Naive thymus-derived CD4-positive, alpha-beta T cell (primary cell): ENCODE data around the gene EFNA2. TPM values are rescaled to one million over a fixed set of nuclear protein-coding genes. Genes with fewer than 3 reads are reported as not detected.
A peak's percentile ranks its signal among the peaks of the same experiment; 100 is the strongest.

ENCODE experiments used
- ATAC-seq: fragments of 150-1000 bp; cut with Tn5 transposase; 2 replicates; pipeline ENCODE4 v1.10.0; 2021; ENCODE audit warnings: mild to moderate bottlenecking, moderate library complexity
- CTCF ChIA-PET: fragments of 350-600 bp; sonication (Branson Sonifier 250); formaldehyde crosslinking; loops from one replicate; lab custom pipeline; 2021; ENCODE audit warnings: antibody characterized with exemption; lab: Charles Lee
- POLR2A ChIA-PET: fragments of 350-600 bp; sonication (Branson Sonifier 250); formaldehyde crosslinking; loops from one replicate; lab custom pipeline; 2021; ENCODE audit warnings: antibody characterized with exemption, inconsistent platforms; lab: Charles Lee
- DNase-seq, 9 donors: peaks; one replicate each; pipeline versions ENCODE4 v3.0.0 to v3.0.0-alpha.2; 2020 to 2022; ENCODE audit warnings: mixed read lengths in 1 of 9
- H3K27ac ChIP-seq: one replicate; pipeline ENCODE4 v1.7.0; 2013; ENCODE audit warnings: mild to moderate bottlenecking, low read depth, low read length, moderate library complexity
- H3K27me3 ChIP-seq, 2 donors: one replicate each; pipeline ENCODE4 v1.7.0; 2013; ENCODE audit warnings: low read length in 2 of 2, mild to moderate bottlenecking in 2 of 2, moderate library complexity in 2 of 2; ENCODE audit not compliant: control insufficient read depth in 2 of 2, insufficient read depth in 2 of 2
- H3K36me3 ChIP-seq, 3 experiments: 1 replicate in 2 of 3; 2 replicates in 1 of 3; pipeline ENCODE4 v1.7.0; 2013; ENCODE audit warnings: low read length in 3 of 3, mild to moderate bottlenecking in 3 of 3, moderate library complexity in 1 of 3; ENCODE audit not compliant: insufficient read depth in 3 of 3, control insufficient read depth in 2 of 3
- H3K4me1 ChIP-seq, 2 donors: one replicate each; pipeline ENCODE4 v1.7.0; 2013; ENCODE audit warnings: low read length in 2 of 2, mild to moderate bottlenecking in 2 of 2, moderate library complexity in 1 of 2; ENCODE audit not compliant: control insufficient read depth in 2 of 2, insufficient read depth in 2 of 2
- H3K4me3 ChIP-seq: 2 replicates; pipeline ENCODE4 v1.7.0; 2013; ENCODE audit warnings: mild to moderate bottlenecking, low read length
- H3K9me3 ChIP-seq, 3 experiments: 1 replicate in 2 of 3; 2 replicates in 1 of 3; pipeline ENCODE4 v1.7.0; 2013; ENCODE audit warnings: low read length in 3 of 3; ENCODE audit not compliant: control insufficient read depth in 2 of 3
- H3K27ac Mint-ChIP-seq, 9 donors: one replicate each; pipeline ENCODE4 v1.8.0; 2020 to 2022; ENCODE audit warnings: mixed read lengths in 9 of 9, mild to moderate bottlenecking in 8 of 9, moderate library complexity in 5 of 9, inconsistent platforms in 2 of 9
- H3K27me3 Mint-ChIP-seq, 5 donors: one replicate each; pipeline ENCODE4 v1.8.0; 2021 to 2022; ENCODE audit warnings: mixed read lengths in 5 of 5, mild to moderate bottlenecking in 1 of 5
- H3K36me3 Mint-ChIP-seq, 5 donors: one replicate each; pipeline ENCODE4 v1.8.0; 2020 to 2022; ENCODE audit warnings: mixed read lengths in 5 of 5, mild to moderate bottlenecking in 3 of 5, inconsistent platforms in 1 of 5
- H3K4me1 Mint-ChIP-seq, 7 donors: one replicate each; pipeline ENCODE4 v1.8.0; 2020 to 2022; ENCODE audit warnings: mixed read lengths in 7 of 7, mild to moderate bottlenecking in 3 of 7, inconsistent platforms in 1 of 7
- H3K4me3 Mint-ChIP-seq, 10 donors: one replicate each; pipeline ENCODE4 v1.8.0; 2020 to 2022; ENCODE audit warnings: mild to moderate bottlenecking in 10 of 10, mixed read lengths in 10 of 10, moderate library complexity in 6 of 10, inconsistent platforms in 2 of 10
- H3K9me3 Mint-ChIP-seq, 11 donors: one replicate each; pipeline ENCODE4 v1.8.0; 2020 to 2022; ENCODE audit warnings: mixed read lengths in 11 of 11, mild to moderate bottlenecking in 4 of 11, inconsistent platforms in 1 of 11, moderate library complexity in 1 of 11
- intact Hi-C, 2 donors: fragments of 100-400 bp; cut with micrococcal nuclease; formaldehyde crosslinking; loops; one replicate each; pipeline ENCODE4 v1.15.1; 2023
- polyA plus RNA-seq, 2 donors: library from polyadenylated mRNA; unstranded; fragments of 300-500 nt; fragmentation: Illumina TruSeq; gene quantifications; one replicate each; pipeline ENCODE4 v1.2.3, GENCODE V29; 2021
- total RNA-seq, 6 experiments: library from RNA in 5 of 6; stranded (reverse) in 5 of 6; gene quantifications; 1 replicate in 5 of 6; 2 replicates in 1 of 6; pipeline ENCODE4 v1.2.3 and lab custom pipeline; 2021 to 2026

Gene EFNA2
- total and polyA plus RNA-seq, 7 experiments from 2014 or later: not detected

DNA sequence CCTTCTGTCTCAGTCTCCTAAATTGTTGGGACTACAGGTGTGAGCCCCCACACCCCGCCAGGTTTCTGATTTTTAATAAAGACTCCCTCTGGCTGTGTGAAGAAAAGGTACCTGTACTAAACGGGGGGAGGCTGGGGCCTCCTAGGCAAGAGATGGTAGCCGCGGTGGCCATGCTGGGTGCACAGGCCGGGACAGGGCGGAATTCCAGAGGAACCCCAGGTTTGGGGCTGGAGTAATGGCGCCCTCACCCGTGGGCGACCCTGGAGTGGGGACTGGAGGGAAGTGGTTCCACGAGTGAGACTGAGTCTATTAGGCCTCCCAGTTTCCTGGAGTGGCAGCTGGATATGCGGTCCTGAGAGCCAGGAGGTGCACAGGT, 46.3 kb upstream of the EFNA2 start:
- peaks cover 14 to 43% (median 23%) of the 10 kb centered on the region in 7 donors for H3K4me1 Mint-ChIP-seq
- intact Hi-C loops: no loop called here
- Histone ChIP-seq H3K36me3 (no peaks in the 10 kb centered on the region), H3K9me3 (no peaks in the 10 kb centered on the region), H3K4me1 (peaks cover 20 to 24% of the 10 kb centered on the region in 2 donors), H3K27me3 (no peaks in the 10 kb centered on the region), H3K27ac (peak overlapping the region; percentile 73), H3K4me3 (no peak overlapping the region)
- peaks cover 4 to 22% (median 9%) of the 10 kb centered on the region in 5 donors for H3K27me3 Mint-ChIP-seq
- POLR2A ChIA-PET: interaction anchor here (0.6 to 2.7 kb wide), 3 partner anchors 29 to 106 kb away, joined by 3 to 17 read pairs (median 11); partner anchors contain the start of genes CIRBP and FAM174C
- H3K9me3 Mint-ChIP-seq: peaks cover 0 to 3% (median 0%) of the 10 kb centered on the region in 11 donors
- H3K4me3 Mint-ChIP-seq: peak overlapping the region; percentile 25 to 93 (median 78)
- peaks cover 0 to 2% (median 0%) of the 10 kb centered on the region in 5 donors for H3K36me3 Mint-ChIP-seq
- peak overlapping the region in 8 of 9 donors; percentile 29 to 93 (median 86) for H3K27ac Mint-ChIP-seq
- CTCF ChIA-PET: interaction anchor here (1.6 kb wide), 1 partner anchor 126 kb away, joined by 5 read pairs; no protein-coding TSS in a partner anchor
- DNase-seq (no peak), ATAC-seq (no peak)

DNA sequence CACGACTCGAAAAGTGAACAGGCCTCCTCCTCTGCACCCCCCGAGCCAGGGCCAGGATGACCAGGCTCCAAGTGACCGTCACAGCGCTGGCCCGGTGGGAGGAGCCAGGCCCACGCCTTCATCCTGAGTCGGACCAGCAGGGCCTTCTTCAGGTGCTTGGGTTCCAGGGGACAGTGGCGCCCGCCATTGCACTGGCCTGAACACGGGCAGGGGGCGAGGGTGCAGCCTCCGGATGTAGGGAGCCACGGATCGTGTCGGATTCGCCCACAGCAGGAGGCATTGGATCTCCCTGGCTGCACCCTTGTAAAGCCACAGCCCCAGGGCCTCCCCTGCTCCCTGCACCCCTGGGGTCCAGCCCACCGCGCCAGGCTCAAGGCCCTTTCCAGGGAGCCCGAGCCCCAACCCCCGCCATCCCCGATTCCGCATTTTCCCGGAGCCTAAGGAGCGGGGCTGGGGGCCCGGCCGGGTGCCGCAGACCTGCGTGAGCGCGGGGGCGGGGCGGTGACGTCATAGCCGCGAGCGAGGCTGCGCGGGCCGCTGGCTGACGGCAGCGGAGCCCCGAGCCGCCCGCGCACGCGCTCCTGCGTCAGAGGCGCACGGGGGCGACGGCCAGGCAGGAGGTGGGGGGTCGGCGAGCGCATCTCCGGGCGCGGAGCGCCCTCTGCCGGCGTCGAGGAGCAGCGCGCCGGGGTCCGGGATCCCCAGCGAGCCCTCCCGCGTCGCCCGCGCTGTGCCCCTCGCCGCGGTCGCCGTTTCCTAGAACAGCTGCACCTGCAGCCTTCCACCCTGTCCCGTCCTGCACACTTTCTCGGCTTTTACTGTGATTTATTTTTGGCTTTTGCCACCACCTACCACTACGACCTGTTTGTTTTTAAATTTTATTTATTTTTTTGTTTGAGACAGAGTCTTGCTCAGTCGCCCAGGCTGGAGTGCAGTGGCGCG, 45.6 kb upstream of the EFNA2 start:
- intact Hi-C loops: loop anchor here (1.0 to 10.0 kb wide), 11 partner anchors 35 to 575 kb away; partner anchors contain the start of genes ARHGAP45 (in 1 of the 2), DAZAP1 (in 1 of the 2), GAMT (in 1 of the 2) and PTBP1 (in 1 of the 2)
- H3K4me3 Mint-ChIP-seq: peak overlapping the region; percentile 21 to 96 (median 76)

GRCh38 chr19:1240925-1241324, 44.7 kb upstream of the EFNA2 start:
- H3K4me3 ChIP-seq: peak overlapping the region; percentile 57
- Mint-ChIP-seq H3K9me3 (peaks cover 0 to 3% (median 0%) of the 10 kb centered on the region in 11 donors), H3K4me3 (peak overlapping the region; percentile 86 to 96 (median 90)), H3K4me1 (peaks cover 16 to 47% (median 25%) of the 10 kb centered on the region in 7 donors), H3K27ac (peak overlapping the region; percentile 41 to 96 (median 92)), H3K36me3 (peaks cover 0 to 2% (median 0%) of the 10 kb centered on the region in 5 donors), H3K27me3 (peaks cover 4 to 22% (median 9%) of the 10 kb centered on the region in 5 donors)
- no peak for DNase-seq
- peaks cover 29 to 33% of the 10 kb centered on the region in 2 donors for H3K4me1 ChIP-seq
- H3K27me3 ChIP-seq: no peaks in the 10 kb centered on the region
- H3K27ac ChIP-seq: peak overlapping the region; percentile 82
- no peaks in the 10 kb centered on the region for H3K36me3 ChIP-seq
- ChIA-PET CTCF (interaction anchor here (1.0 to 1.3 kb wide), 2 partner anchors 25 to 28 kb away, joined by 3 to 4 read pairs; partner anchors contain the start of gene CIRBP), POLR2A (interaction anchor here (0.6 to 7.7 kb wide), 6 partner anchors 22 to 377 kb away, joined by 3 to 366 read pairs (median 3); partner anchors contain the start of genes CIRBP and FAM174C)
- intact Hi-C loops: loop anchor here (1.0 to 10.0 kb wide), 16 partner anchors 28 to 576 kb away; partner anchors contain the start of genes RNU6-2 (in 2 of the 2), STK11 (in 2 of the 2), TMEM259 (in 2 of the 2) and ARHGAP45 (in 1 of the 2)
- no peaks in the 10 kb centered on the region for H3K9me3 ChIP-seq
- no peak for ATAC-seq

More for the DNA sequence above, 45.6 kb upstream of the EFNA2 start:
- ATAC-seq: peak; percentile 81
- Mint-ChIP-seq H3K27ac (peak overlapping the region in 6 of 9 donors; percentile 70 to 93 (median 88)), H3K27me3 (peaks cover 4 to 22% (median 9%) of the 10 kb centered on the region in 5 donors), H3K36me3 (peaks cover 0 to 2% (median 0%) of the 10 kb centered on the region in 5 donors), H3K4me1 (peaks cover 16 to 47% (median 25%) of the 10 kb centered on the region in 7 donors), H3K9me3 (peaks cover 0 to 3% (median 0%) of the 10 kb centered on the region in 11 donors)
- peak; percentile 92 to 98 (median 94) for DNase-seq
- Histone ChIP-seq H3K4me3 (peak overlapping the region; percentile 57), H3K36me3 (no peaks in the 10 kb centered on the region), H3K27ac (peak overlapping the region; percentile 73), H3K4me1 (peaks cover 27 to 31% of the 10 kb centered on the region in 2 donors), H3K27me3 (no peaks in the 10 kb centered on the region), H3K9me3 (no peaks in the 10 kb centered on the region)
- ChIA-PET POLR2A (interaction anchor here (0.6 to 7.7 kb wide), 6 partner anchors 22 to 152 kb away, joined by 3 to 366 read pairs (median 7); partner anchors contain the start of genes CIRBP and FAM174C), CTCF (interaction anchor here (1.0 to 1.6 kb wide), 3 partner anchors 26 to 126 kb away, joined by 3 to 5 read pairs (median 4); partner anchors contain the start of gene CIRBP)

DNA sequence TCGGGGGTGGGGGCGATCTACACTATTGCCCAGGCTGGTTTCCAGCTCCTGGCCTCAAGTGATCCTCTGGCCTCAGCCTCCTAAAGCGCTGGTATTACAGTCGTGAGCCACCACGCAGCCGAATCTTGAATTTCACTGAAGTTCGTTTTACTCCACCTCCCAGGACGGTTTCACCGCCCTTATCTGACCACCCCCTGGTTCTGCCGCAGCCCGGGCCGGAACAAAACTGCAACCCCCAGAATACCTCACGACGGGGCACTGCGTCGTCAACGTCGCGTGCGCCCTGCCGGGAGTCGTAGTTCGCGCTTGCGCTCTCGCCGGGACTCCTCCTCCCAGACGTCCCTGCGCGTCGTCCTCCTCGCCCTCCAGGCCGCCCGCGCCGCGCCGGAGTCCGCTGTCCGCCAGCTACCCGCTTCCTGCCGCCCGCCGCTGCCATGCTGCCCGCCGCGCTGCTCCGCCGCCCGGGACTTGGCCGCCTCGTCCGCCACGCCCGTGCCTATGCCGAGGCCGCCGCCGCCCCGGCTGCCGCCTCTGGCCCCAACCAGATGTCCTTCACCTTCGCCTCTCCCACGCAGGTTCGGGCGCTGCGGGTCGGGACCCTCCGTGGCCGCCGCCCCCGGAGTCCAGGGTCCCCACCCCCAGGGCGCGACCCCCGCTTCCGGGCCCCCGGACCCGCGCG, 44.1 kb upstream of the EFNA2 start, which contains the start of gene ATP5F1D:
Gene ATP5F1D (plus strand): TSS at position 335 of the 679 bp plus-strand sequence. CDS start 100 bp downstream, at position 435.
- Histone ChIP-seq H3K27me3 (no peaks in the 10 kb centered on the region), H3K4me1 (peaks cover 29 to 33% of the 10 kb centered on the region in 2 donors), H3K36me3 (no peaks in the 10 kb centered on the region), H3K4me3 (peak within 1 kb of the TSS; percentile 57), H3K9me3 (no peaks in the 10 kb centered on the region), H3K27ac (peak within 1 kb of the TSS; percentile 82)
- Mint-ChIP-seq H3K4me1 (peaks cover 16 to 47% (median 25%) of the 10 kb centered on the region in 7 donors), H3K27me3 (peaks cover 4 to 18% (median 9%) of the 10 kb centered on the region in 5 donors), H3K9me3 (peaks cover 0 to 3% (median 0%) of the 10 kb centered on the region in 11 donors), H3K4me3 (peak within 1 kb of the TSS; percentile 86 to 96 (median 90)), H3K36me3 (peaks cover 0 to 2% (median 0%) of the 10 kb centered on the region in 5 donors), H3K27ac (peak within 1 kb of the TSS; percentile 81 to 96 (median 93))
- peak; percentile 76 to 91 (median 85) for DNase-seq
- ChIA-PET POLR2A (interaction anchor here (0.6 to 7.7 kb wide), 5 partner anchors 21 to 378 kb away, joined by 3 to 366 read pairs (median 3); partner anchors contain the start of genes CIRBP and FAM174C), CTCF (interaction anchor here (1.3 kb wide), 1 partner anchor 25 kb away, joined by 3 read pairs; no protein-coding TSS in a partner anchor)
- intact Hi-C loops: loop anchor here (1.0 to 10.0 kb wide), 14 partner anchors 28 to 577 kb away; partner anchors contain the start of genes RNU6-2 (in 2 of the 2), TMEM259 (in 2 of the 2), ARHGAP45 (in 1 of the 2) and CIRBP (in 1 of the 2)
- peak; percentile 74 for ATAC-seq
